ENCODE data around the gene ZNF763.
"Not testable (repeated sequence)": the region's sequence is repeated elsewhere in the genome, so short reads cannot be mapped to it uniquely, and the experiment has no call there.

ZNF763 gene

DNA sequence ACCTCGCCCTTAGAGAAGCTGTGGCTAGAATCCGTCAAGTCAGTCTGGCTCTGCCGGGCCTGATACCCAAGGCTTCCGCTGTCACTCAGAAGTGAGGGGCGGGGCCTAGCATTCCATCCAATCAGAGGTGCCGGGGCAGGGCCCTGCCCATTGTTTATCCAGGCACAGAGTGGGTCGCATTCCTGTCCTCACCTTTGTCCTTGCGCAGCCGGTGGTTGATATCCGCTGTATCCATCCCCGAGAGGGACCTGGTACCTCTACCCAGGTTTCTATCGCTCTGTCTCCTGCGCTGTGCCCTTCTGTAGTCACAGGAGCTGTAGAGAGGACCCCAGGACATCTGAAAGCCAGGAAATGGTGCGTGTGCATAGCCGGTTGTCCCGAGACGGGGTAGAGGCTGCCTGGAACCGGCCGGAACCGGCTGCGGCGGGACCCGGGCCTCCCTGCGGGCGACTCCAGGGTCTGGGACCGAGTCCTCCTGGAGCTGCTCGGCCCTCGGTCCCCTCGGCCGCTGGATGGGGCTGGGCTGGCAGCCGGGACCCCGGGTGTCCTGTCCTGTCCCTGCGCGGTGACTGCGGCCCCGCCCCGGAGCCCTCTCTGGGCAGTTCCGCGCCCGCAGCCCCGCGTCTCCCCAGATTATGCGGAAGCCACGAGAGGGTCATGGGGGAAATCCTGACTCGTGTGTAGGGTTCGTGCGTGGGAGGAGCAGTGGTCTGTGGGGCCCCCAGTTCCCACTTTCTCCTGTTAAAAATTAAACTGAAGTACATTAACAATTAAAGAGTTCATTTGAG lies at the start of gene ZNF763:
ZNF763 (plus strand) TSS at position 183 of the 788 bp plus-strand sequence; CDS start at position 352, 169 bp downstream.
- DNase-seq: peak; percentile 74

DNA sequence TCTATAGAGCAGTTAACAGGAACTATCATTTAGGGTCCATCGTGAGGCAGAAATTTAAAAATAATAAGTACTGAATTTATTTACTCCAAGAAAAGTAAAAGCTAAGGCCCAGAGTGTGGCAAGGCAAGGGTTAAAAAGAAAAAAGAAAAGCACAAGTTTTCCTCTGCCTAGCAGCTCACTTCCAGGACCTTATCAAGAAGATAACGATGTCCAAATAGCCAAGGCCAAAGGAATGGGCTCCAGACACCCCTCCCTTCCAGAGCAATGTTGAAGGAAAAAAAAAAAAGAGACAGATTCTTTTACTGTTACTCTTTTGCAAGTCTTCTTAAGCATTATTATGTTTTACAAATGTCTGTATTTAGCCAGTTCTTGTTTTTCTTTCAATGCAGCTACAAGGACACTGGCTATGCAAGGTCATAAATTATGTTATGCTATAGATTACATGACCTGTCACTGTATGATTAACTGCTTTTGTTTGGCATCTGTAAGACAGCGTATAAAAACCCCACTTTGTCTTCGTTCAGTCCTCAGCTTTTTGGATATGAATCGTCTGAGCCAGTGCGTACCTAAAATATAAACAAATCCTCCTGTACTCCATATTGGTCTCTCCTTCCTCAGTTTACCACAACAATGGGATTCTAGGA lies 42.9 kb upstream of the ZNF763 start:
- DNase-seq: no peak

DNA sequence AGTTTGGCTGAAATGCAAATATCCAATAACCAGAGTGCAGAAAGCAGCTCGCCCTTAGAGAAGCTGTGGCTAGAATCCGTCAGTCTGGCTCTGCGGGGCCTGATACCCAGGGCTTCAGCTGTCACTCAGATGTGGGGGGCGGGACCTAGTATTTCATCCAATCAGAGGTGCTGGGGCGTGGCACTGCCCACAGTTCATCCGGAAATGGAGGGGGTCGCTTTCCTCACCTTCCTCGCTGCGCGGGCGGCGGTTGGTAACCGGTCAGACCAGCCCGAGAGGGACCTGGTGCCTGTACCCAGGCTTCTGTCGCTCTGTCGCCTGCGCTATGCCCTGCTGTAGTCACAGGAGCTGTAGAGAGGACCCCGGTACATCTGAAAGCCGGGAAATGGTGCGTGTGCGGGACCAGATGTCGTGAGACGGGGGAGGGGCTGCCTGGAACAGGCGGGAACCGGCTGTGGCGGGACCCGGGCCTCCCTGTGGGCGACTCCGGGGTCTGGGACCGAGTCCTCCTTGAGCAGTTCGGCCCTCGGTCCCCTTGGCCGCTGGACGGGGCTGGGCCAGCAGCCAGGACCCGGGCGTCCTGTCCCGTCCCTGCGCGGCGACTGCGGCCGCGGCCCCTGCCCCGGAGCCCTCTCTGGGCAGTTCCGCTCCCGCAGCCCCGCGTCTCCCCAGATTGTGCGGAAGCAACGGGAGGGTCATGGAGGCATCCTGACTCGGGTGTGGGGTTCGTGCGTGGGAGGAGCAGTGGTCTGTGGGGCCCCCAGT lies 39.8 kb upstream of the ZNF763 start, which contains the start of gene ZNF700:
ZNF700 (plus strand) TSS at position 222 of the 765 bp plus-strand sequence; CDS start at position 326, 104 bp downstream.
- DNase-seq: peak; percentile 90

GRCh38 chr19:11925651-11926187 lies 39.1 kb upstream of the ZNF763 start:
- not testable (repeated sequence) for DNase-seq

DNA sequence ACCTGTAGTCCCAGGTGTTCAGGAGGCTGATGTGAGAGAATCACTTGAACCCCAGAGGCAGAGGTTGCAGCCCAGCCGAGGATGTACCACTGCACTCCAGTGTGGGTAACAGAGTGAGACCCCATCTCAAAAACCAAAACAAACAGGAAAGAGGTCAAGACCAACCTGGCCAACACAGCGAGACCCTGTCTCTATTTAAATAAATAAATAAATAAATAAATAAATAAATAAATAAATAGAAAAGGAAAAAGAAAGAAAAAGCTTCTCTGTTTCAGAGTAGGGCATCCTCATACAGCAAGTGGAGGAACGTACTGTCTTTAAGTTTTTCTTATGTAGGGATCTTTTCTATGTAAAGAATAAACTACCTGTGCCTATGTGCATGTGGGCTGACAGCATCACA lies 37.6 kb upstream of the ZNF763 start:
- DNase-seq: no peak

DNA sequence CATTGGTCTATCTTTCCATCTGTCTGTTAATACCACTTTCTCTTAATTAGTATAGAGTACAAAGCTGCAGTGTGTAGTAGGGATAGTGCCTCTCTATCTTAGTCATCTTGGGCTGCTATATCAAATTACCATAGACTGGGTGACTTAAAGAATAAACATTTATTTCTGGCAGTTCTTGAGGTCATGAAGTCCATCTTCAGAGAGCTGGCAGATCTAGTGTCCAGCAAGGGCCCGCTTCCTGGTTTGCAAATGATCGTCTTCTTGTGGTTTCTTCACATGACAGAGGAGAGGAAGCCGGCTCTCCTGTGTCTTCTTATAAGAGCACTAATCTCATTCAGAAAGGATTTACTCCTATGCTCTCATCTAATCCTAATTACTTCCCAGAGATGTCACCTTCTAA lies 33.8 kb upstream of the ZNF763 start:
- no peak for DNase-seq

- no peak for DNase-seq
Measured at GRCh38 chr19:11931513-11931912, 33.3 kb upstream of the ZNF763 start.

- not testable (repeated sequence) for DNase-seq
Measured at GRCh38 chr19:11935829-11936228, 29.0 kb upstream of the ZNF763 start.

GRCh38 chr19:11938383-11938782 lies 26.5 kb upstream of the ZNF763 start:
- not testable (repeated sequence) for DNase-seq

GRCh38 chr19:11941361-11941887 lies 23.4 kb upstream of the ZNF763 start:
- not testable (repeated sequence) for DNase-seq

DNA sequence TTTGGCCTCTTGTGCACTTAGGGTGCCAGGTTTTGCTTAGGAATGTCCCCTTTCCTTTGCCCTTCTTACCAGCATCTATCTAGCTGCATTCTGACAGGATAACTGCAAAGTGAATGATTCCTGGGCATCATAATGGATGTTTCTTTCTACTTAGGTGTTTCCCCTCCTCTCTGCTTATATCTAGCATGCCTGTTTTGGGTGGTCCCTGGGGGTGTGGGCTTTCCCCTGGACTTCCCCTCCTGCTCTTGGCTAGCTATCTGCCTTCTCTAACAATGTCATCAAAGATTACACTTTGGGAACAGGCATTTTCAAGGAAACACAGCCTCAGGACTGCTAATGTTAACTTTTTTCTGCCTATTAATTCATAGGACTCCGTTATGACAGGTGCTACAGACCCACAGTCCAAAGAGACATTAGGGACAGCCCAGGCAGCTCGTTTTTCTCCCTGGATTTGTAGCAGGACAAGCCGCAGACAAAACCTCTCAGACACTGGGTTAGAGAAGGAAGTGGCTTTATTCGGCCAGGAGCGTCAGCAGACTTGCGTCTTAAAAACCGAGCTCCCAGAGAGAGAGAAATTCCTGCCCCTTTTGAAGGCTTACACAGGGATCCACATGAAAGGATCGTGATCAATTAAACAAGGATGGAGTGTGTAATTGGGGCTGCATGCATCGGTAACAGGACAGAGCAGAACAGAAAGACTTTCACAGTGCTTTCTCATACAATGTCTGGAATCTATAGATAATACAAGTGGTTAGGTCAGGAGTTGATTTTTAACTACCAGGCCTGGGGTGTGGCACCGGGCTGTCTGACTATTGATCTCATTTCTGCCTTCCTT lies 22.6 kb upstream of the ZNF763 start:
- DNase-seq: no peak

GRCh38 chr19:11942843-11943108 lies 22.1 kb upstream of the ZNF763 start:
- no peak for DNase-seq

GRCh38 chr19:11944656-11945055 lies 20.2 kb upstream of the ZNF763 start:
- no peak for DNase-seq

DNA sequence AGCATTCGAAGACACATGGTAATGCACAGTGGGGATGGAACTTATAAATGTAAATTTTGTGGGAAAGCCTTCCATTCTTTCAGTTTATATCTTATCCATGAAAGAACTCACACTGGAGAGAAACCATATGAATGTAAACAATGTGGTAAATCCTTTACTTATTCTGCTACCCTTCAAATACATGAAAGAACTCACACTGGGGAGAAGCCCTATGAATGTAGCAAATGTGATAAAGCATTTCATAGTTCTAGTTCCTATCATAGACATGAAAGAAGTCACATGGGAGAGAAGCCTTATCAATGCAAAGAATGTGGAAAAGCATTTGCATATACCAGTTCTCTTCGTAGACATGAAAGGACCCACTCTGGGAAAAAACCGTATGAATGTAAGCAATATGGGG lies 16.2 kb upstream of the ZNF763 start:
- DNase-seq: no peak

DNA sequence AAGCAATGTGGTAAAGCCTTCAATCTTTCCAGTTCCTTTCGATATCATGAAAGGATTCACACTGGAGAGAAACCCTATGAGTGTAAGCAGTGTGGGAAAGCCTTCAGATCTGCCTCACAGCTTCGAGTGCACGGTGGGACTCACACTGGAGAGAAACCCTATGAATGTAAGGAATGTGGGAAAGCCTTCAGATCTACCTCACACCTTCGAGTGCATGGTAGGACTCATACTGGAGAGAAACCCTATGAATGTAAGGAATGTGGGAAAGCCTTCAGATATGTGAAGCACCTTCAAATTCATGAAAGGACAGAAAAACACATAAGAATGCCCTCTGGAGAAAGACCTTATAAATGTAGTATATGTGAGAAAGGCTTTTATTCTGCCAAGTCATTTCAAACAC lies 15.6 kb upstream of the ZNF763 start:
- peak; percentile 8 for DNase-seq

DNA sequence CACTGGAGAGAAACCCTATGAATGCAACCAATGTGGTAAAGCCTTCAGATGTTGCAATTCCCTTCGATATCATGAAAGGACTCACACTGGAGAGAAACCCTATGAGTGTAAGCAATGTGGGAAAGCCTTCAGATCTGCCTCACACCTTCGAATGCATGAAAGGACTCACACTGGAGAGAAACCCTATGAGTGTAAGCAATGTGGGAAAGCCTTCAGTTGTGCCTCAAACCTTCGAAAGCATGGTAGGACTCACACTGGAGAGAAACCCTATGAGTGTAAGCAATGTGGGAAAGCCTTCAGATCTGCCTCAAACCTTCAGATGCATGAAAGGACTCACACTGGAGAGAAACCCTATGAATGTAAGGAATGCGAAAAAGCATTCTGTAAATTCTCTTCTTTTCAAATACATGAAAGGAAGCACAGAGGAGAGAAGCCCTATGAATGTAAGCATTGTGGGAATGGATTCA lies 15.2 kb upstream of the ZNF763 start:
- not testable (repeated sequence) for DNase-seq

DNA sequence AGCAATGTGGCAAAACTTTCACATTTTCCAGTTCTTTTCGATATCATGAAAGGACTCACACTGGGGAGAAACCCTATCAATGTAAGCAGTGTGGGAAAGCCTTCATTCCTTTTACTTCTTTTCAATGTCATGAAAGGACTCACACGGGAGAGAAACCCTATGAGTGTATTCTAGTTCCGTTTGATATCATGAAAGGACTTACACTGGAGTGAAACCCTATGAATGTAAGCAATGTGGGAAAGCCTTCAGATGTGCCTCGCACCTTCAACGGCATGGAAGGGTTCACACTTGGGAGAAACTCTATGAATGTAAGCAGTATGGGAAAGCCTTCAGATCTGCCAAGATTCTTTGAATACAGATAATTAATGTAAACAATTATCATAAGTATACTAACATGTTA lies 14.5 kb upstream of the ZNF763 start:
- DNase-seq: no peak

DNA sequence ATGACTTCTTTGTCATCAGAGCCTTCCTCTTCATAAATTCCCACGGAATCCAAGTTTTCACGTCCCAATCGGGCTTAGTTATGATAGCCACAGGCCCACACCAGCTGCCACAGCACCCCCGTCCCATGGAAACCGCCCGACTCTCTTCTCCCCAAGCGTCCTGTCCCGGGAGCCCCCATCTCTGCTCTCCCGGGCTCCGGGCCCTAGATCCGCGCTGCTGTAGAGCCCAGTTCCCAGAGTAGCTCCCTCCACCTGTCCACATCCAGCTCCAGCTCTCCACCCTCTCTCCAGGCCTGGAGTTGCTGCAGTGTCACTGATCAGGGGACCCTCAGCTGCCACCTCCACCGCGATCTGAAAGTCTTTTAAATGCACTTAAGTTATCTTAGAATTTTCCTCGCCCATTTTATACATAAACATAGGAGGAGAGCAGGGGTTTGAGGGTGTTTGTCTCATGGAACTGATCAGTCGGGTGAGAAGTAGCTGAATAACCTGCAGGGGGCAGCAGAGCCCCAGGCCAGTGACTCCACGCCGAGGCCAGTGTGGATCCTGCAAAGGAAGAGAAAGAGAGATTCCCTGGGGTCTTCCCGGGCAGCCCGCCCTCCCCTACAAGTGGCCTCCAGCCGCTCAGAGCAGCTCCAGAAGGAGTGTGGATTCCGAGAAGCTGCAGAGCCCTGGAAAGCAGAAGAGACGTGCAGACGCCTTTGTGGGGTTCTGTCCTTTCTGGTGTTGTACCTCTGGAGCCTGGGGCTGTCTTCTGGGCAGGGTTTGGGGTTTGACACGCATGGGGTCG lies 1.1 kb upstream of the ZNF763 start:
- peak; percentile 61 for DNase-seq

GRCh38 chr19:11964496-11964857 lies 363 bp upstream of the ZNF763 start:
- DNase-seq: no peak

GRCh38 chr19:11970174-11970573 lies 5.3 kb downstream of the ZNF763 start:
- DNase-seq: no peak

- no peak for DNase-seq
Measured at GRCh38 chr19:11971041-11971440, 6.2 kb downstream of the ZNF763 start.
